Loucy (cell line): ENCODE data around the gene DCAF6.

Experiments
- H2AFZ ChIP-seq: fragments of 200-600 bp; sonication (generic); 2 replicates; pipeline ENCODE4 v1.6.0; 2016; ENCODE audit warnings: antibody characterized with exemption, mild to moderate bottlenecking, low read length, moderate library complexity
- H3F3A ChIP-seq: fragments of 200-600 bp; 2 replicates; pipeline ENCODE4 v1.6.0; 2016; ENCODE audit warnings: antibody characterized with exemption, low read depth, mild to moderate bottlenecking
- H3K27me3 ChIP-seq: fragments of 200-600 bp; sonication (generic); 2 replicates; pipeline ENCODE4 v1.6.1; 2014; ENCODE audit warnings: low read length, mild to moderate bottlenecking; ENCODE audit not compliant: insufficient read depth, poor library complexity, severe bottlenecking
- H3K36me3 ChIP-seq: fragments of 200-600 bp; sonication (generic); 2 replicates; pipeline ENCODE4 v1.6.1; 2016; ENCODE audit warnings: low read length; ENCODE audit not compliant: insufficient read depth
- H3K4me1 ChIP-seq: fragments of 200-600 bp; sonication (generic); 2 replicates; pipeline ENCODE4 v1.5.1; 2014; ENCODE audit warnings: low read length, mild to moderate bottlenecking; ENCODE audit not compliant: insufficient read depth, poor library complexity, severe bottlenecking
- H3K4me2 ChIP-seq: fragments of 200-600 bp; sonication (generic); 2 replicates; pipeline ENCODE4 v1.6.0; 2014; ENCODE audit warnings: antibody characterized with exemption, low read length, low read depth, mild to moderate bottlenecking; ENCODE audit not compliant: poor library complexity, severe bottlenecking
- H3K4me3 ChIP-seq: fragments of 200-600 bp; sonication (generic); 2 replicates; pipeline ENCODE4 v1.5.1; 2014; ENCODE audit warnings: low read length, mild to moderate bottlenecking, mixed read lengths; ENCODE audit not compliant: poor library complexity, severe bottlenecking
- H3K79me2 ChIP-seq: fragments of 200-600 bp; sonication (generic); 2 replicates; pipeline ENCODE4 v1.6.1; 2014; ENCODE audit warnings: low read length; ENCODE audit not compliant: insufficient read depth
- H3K9ac ChIP-seq: fragments of 200-600 bp; sonication (generic); 2 replicates; pipeline ENCODE4 v1.6.0; 2014; ENCODE audit warnings: mild to moderate bottlenecking, low read depth, low read length, moderate library complexity; ENCODE audit not compliant: poor library complexity, severe bottlenecking
- H3K9me2 ChIP-seq: fragments of 200-600 bp; sonication (generic); replicated peaks from 2 replicates; pipeline ENCODE4 v1.6.1; 2016; ENCODE audit warnings: low read depth, low read length, mixed read lengths
- H3K9me3 ChIP-seq: fragments of 200-600 bp; sonication (generic); 2 replicates; pipeline ENCODE4 v1.6.1; 2014; ENCODE audit warnings: mild to moderate bottlenecking, antibody characterized with exemption, low read length, low read depth; ENCODE audit not compliant: insufficient read depth
- H4K20me1 ChIP-seq: fragments of 200-600 bp; sonication (generic); 2 replicates; pipeline ENCODE4 v1.6.0; 2014; ENCODE audit warnings: antibody characterized with exemption, low read length, mild to moderate bottlenecking; ENCODE audit not compliant: insufficient read depth, poor library complexity, severe bottlenecking
- EZH2phosphoT487 ChIP-seq: fragments of 200-600 bp; IDR thresholded peaks from 2 replicates; pipeline ENCODE4 v1.6.1; 2018; ENCODE audit warnings: antibody characterized with exemption, mild to moderate bottlenecking, moderate library complexity, borderline replicate concordance
- TF ChIP-seq, protein P1 (sequence below): fragments of 200-600 bp; sonication (generic); conservative IDR thresholded peaks from 2 replicates; pipeline ENCODE4 v1.5.1; 2014; ENCODE audit warnings: mild to moderate bottlenecking, antibody characterized with exemption, low read length

Gene DCAF6

DNA sequence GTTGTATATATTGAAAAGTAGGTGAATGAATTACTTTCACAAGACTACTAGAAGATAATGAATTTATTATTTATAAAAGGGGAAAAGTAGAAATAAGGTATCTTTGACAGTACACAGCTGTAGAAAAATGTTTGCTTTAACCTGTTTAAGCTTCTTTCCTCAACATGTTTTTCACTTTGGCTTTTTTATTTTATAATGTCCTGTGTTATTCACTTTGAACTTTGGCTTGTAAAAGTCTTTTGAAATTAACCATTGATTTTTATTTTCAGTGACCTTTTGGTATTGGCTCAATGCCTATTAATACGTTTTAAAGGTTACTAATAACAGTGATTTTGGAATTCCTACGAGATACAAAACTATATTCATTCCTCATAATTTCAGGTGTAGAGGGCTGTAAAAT is 58.1 kb downstream of the DCAF6 start:
- no peak overlapping the region for H3K4me2 ChIP-seq
- no peaks in the 10 kb centered on the region for H3K9me2 ChIP-seq
- no peak overlapping the region for H2AFZ ChIP-seq
- no peaks in the 10 kb centered on the region for H3K9me3 ChIP-seq
- TF ChIP-seq, protein P1, sequence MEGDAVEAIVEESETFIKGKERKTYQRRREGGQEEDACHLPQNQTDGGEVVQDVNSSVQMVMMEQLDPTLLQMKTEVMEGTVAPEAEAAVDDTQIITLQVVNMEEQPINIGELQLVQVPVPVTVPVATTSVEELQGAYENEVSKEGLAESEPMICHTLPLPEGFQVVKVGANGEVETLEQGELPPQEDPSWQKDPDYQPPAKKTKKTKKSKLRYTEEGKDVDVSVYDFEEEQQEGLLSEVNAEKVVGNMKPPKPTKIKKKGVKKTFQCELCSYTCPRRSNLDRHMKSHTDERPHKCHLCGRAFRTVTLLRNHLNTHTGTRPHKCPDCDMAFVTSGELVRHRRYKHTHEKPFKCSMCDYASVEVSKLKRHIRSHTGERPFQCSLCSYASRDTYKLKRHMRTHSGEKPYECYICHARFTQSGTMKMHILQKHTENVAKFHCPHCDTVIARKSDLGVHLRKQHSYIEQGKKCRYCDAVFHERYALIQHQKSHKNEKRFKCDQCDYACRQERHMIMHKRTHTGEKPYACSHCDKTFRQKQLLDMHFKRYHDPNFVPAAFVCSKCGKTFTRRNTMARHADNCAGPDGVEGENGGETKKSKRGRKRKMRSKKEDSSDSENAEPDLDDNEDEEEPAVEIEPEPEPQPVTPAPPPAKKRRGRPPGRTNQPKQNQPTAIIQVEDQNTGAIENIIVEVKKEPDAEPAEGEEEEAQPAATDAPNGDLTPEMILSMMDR, result no peak
- peaks cover 41% of the 10 kb centered on the region for H3K36me3 ChIP-seq
- no peaks in the 10 kb centered on the region for H4K20me1 ChIP-seq
- H3K9ac ChIP-seq, result no peak overlapping the region
- H3K79me2 ChIP-seq, result no peaks in the 10 kb centered on the region
- H3K4me3 ChIP-seq, result no peak overlapping the region
- no peaks in the 10 kb centered on the region for H3K27me3 ChIP-seq
- no peaks in the 10 kb centered on the region for H3K4me1 ChIP-seq
- H3F3A ChIP-seq, result no peaks in the 10 kb centered on the region

DNA sequence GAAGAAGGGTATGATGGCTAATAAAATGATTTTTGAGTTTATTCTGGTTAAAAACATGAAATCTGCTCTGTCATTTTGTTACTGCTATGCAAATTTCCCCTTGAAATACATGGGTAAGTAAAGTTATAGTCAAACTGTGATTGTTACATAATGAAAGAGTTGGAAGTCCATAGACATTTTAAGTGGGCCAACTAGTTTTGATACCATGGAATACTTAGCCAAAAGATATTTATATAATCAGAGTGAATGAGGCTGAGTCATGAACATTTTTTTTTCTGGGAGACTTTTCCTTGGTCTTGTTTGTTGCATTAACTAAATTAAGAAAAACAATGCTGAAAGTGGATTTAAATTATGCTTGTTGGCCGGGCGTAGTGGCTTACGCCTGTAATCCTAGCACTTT is 58.6 kb downstream of the DCAF6 start:
- TF ChIP-seq, protein P1, result no peak
- TF ChIP-seq EZH2phosphoT487, result no peak
- Histone ChIP-seq H3K27me3 (no peaks in the 10 kb centered on the region), H3K9me3 (no peaks in the 10 kb centered on the region), H3K79me2 (no peaks in the 10 kb centered on the region), H3K4me2 (no peak overlapping the region), H3K4me1 (no peaks in the 10 kb centered on the region), H3K36me3 (peaks cover 41% of the 10 kb centered on the region), H3K9me2 (no peaks in the 10 kb centered on the region), H4K20me1 (no peaks in the 10 kb centered on the region), H2AFZ (no peak overlapping the region), H3F3A (no peaks in the 10 kb centered on the region), H3K4me3 (no peak overlapping the region), H3K9ac (no peak overlapping the region)

DNA sequence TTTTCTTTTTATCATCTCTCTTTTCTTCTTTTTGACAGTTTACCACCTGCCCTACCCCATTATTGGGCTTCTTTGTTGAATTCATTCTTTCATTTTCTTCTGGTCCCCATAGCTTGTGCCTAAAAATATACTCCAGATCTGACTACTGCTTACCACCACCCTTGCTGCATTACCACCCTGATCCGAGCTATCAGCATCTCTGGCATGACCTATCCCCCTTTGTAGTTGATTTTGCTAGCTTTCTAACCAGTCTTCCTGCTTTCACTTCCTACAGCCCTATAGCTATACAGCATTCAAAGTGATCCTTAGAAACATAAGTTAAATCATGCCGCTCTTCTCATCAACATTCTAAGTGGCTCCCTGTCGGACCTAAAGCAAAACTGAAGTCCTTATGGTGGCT is 59.8 kb downstream of the DCAF6 start:
- Histone ChIP-seq H3K4me1 (peaks cover 6% of the 10 kb centered on the region), H3K27me3 (no peaks in the 10 kb centered on the region)

More for the DNA sequence above, 59.8 kb downstream of the DCAF6 start:
- Histone ChIP-seq H2AFZ (no peak overlapping the region), H3K36me3 (peaks cover 38% of the 10 kb centered on the region), H3F3A (no peaks in the 10 kb centered on the region), H3K9ac (no peak overlapping the region), H4K20me1 (no peaks in the 10 kb centered on the region), H3K4me2 (no peak overlapping the region), H3K4me3 (no peak overlapping the region), H3K9me3 (no peaks in the 10 kb centered on the region), H3K79me2 (no peaks in the 10 kb centered on the region), H3K9me2 (no peaks in the 10 kb centered on the region)
- no peak for TF ChIP-seq EZH2phosphoT487
- TF ChIP-seq, protein P1, result no peak
